Activated CD4-positive, alpha-beta memory T cell treated with anti-CD3 and anti-CD28 coated beads, Interleukin-2, amount 10 ng/mL, durations not matched to agents 7 days and 5 days (primary cell): Measurements from ENCODE around the gene MGST2. TPM values are rescaled to one million over a fixed set of nuclear protein-coding genes. Genes with fewer than 3 reads are reported as not detected.

Source experiments
- CTCF ChIA-PET: fragments of 350-600 bp; sonication (Branson Sonifier 250); formaldehyde crosslinking; loops from one replicate; lab custom pipeline; 2021; ENCODE audit warnings: antibody characterized with exemption, inconsistent platforms; lab: Charles Lee
- POLR2A ChIA-PET: fragments of 350-600 bp; sonication (Branson Sonifier 250); formaldehyde crosslinking; loops from one replicate; lab custom pipeline; 2021; ENCODE audit warnings: antibody characterized with exemption; lab: Charles Lee
- DNase-seq: peaks from one replicate; pipeline ENCODE4 v3.0.0-alpha.2; 2020
- H3K27ac Mint-ChIP-seq: one replicate; pipeline ENCODE4 v1.8.0; 2021; ENCODE audit warnings: mild to moderate bottlenecking, mixed read lengths
- H3K27me3 Mint-ChIP-seq: one replicate; pipeline ENCODE4 v1.8.0; 2021; ENCODE audit warnings: mixed read lengths
- H3K36me3 Mint-ChIP-seq: one replicate; pipeline ENCODE4 v1.8.0; 2021; ENCODE audit warnings: low read depth, mixed read lengths
- H3K4me1 Mint-ChIP-seq: one replicate; pipeline ENCODE4 v1.8.0; 2021; ENCODE audit warnings: mixed read lengths
- H3K4me3 Mint-ChIP-seq: one replicate; pipeline ENCODE4 v1.8.0; 2021; ENCODE audit warnings: mild to moderate bottlenecking, mixed read lengths
- H3K9me3 Mint-ChIP-seq: one replicate; pipeline ENCODE4 v1.8.0; 2021; ENCODE audit warnings: mixed read lengths
- total RNA-seq, 2 experiments: library from RNA; stranded (reverse); gene quantifications; one replicate each; pipeline ENCODE4 v1.2.3, GENCODE V29; 2021

Gene MGST2
- total RNA-seq, 2 experiments from 2014 or later, result 24.5 to 27.9 TPM

DNA sequence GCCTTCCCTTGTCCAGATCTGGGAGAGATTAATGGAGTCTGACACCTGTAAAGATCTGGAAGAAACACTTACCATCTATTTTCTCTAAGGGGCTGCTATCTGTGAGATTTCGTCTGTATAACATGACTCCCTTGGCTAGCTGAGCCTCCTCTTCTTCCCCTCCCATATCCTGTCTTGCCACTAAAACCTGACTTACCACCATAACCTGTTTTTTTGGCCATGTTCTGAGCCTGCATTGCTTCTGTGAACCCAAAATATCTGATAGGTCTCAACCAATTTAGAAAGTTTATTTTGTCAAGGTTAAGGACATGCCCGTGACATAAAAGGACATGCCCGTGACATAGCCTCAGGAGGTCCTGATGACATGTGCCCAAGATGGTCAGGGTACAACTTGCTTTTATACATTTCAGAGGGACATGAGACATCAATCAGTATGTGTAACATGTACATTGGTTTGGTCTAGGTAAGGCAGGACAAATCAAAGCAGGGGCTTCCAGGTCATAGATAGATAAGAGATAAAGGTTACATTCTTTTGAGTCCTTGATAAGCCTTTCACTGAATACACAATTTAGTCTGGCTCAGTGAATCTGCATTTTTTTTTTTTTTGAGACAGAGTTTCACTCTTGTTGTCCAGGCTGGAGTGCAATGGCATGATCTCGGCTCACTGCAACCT is 11.4 kb downstream of the MGST2 start:
- H3K36me3 Mint-ChIP-seq, result peaks cover 16% of the 10 kb centered on the region
- no peak overlapping the region for H3K4me3 Mint-ChIP-seq
- POLR2A ChIA-PET, result no interaction called here
- no peak overlapping the region for H3K27ac Mint-ChIP-seq
- H3K9me3 Mint-ChIP-seq, result no peaks in the 10 kb centered on the region
- H3K27me3 Mint-ChIP-seq, result no peaks in the 10 kb centered on the region
- peaks cover 8% of the 10 kb centered on the region for H3K4me1 Mint-ChIP-seq
- no peak for DNase-seq
- CTCF ChIA-PET, result interaction anchor here (1.7 kb wide), 1 partner anchor 21 kb away, joined by 4 read pairs; no protein-coding TSS in a partner anchor

DNA sequence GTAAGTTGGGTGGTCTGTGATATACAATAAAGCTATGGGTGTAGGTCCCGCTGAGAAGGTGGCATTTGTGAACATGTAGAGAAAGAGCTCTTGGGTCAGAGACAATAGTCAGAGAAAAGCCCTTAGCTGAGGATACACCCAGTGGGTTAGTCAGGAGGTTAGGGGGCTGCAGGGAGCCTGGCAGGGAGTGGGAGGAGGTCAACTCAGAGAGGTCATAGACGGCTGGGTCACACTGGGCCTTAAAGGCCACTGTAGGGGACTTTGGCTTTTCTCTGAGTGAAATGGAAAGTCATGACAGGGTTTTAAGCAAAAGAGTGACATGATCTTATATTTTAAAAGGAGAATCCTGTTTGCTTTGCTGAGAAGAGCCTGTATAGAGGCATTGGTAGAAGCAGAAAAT is 16.7 kb downstream of the MGST2 start:
- peaks cover 9% of the 10 kb centered on the region for H3K9me3 Mint-ChIP-seq
- no peak for DNase-seq
- H3K4me3 Mint-ChIP-seq, result no peak overlapping the region
- no peak overlapping the region for H3K27ac Mint-ChIP-seq
- POLR2A ChIA-PET, result interaction anchor here (1.2 kb wide), 1 partner anchor 16 kb away, joined by 4 read pairs; the partner anchor contains the start of gene MGST2
- H3K36me3 Mint-ChIP-seq, result peaks cover 41% of the 10 kb centered on the region
- H3K27me3 Mint-ChIP-seq, result no peaks in the 10 kb centered on the region
- H3K4me1 Mint-ChIP-seq, result peaks cover 20% of the 10 kb centered on the region
- CTCF ChIA-PET, result interaction anchor here (0.6 to 1.5 kb wide), 5 partner anchors 10 to 661 kb away, joined by 3 to 6 read pairs (median 3); no protein-coding TSS in a partner anchor

DNA sequence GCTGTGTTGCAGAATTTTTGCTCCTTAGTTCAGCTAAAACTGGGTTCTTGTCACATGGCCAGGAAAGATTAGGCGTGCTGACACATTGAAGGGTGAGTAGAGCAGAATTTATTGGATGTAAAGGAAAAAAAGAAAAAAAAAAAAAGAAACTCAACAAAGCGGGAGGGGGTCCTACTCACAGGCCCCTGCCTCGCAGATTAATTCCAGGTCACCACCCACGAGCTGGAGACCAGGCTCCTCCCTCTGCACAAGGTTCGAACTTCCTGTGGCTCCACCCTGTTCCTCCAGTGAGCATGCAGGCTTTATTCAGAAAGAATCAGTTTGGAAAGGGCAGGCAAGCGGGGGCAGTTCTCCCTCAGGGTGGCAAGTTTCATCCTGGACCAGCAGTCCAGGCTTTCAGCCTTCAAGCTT is 17.1 kb downstream of the MGST2 start:
- Mint-ChIP-seq H3K4me1 (peaks cover 20% of the 10 kb centered on the region), H3K27me3 (no peaks in the 10 kb centered on the region), H3K4me3 (no peak overlapping the region), H3K27ac (no peak overlapping the region), H3K9me3 (peaks cover 9% of the 10 kb centered on the region), H3K36me3 (peaks cover 41% of the 10 kb centered on the region)
- ChIA-PET CTCF (interaction anchor here (0.6 to 1.7 kb wide), 6 partner anchors 9 to 662 kb away, joined by 3 to 6 read pairs (median 3); no protein-coding TSS in a partner anchor), POLR2A (interaction anchor here (1.2 kb wide), 1 partner anchor 17 kb away, joined by 4 read pairs; the partner anchor contains the start of gene MGST2)
- DNase-seq, result no peak

DNA sequence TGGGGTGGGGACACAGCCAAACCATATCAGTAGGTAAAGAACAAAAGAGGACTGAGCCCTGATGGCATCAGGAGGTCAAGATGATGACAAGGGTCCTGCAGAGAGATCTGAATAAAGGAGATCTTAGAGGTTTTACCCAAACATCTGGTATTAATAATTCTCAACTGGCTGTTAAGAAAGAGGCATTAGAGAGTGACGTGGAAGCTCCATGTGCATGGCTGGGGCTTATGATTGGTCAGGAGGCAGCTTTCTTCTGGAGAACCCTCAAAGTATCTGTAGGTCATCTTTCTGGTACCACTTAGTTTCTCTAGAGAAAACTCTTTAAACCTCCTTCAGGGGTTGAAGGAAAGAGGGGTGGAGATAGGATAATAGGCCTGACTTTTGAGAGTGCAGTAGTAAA is 18.7 kb downstream of the MGST2 start:
- H3K27me3 Mint-ChIP-seq, result no peaks in the 10 kb centered on the region
- H3K9me3 Mint-ChIP-seq, result peaks cover 9% of the 10 kb centered on the region
- ChIA-PET POLR2A (interaction anchor here (1.9 kb wide), 1 partner anchor 27 kb away, joined by 5 read pairs; no protein-coding TSS in a partner anchor), CTCF (interaction anchor here (1.7 kb wide), 1 partner anchor 570 kb away, joined by 4 read pairs; no protein-coding TSS in a partner anchor)
- no peak overlapping the region for H3K27ac Mint-ChIP-seq
- H3K36me3 Mint-ChIP-seq, result peaks cover 30% of the 10 kb centered on the region
- no peak for DNase-seq
- H3K4me3 Mint-ChIP-seq, result no peak overlapping the region
- H3K4me1 Mint-ChIP-seq, result peaks cover 20% of the 10 kb centered on the region

DNA sequence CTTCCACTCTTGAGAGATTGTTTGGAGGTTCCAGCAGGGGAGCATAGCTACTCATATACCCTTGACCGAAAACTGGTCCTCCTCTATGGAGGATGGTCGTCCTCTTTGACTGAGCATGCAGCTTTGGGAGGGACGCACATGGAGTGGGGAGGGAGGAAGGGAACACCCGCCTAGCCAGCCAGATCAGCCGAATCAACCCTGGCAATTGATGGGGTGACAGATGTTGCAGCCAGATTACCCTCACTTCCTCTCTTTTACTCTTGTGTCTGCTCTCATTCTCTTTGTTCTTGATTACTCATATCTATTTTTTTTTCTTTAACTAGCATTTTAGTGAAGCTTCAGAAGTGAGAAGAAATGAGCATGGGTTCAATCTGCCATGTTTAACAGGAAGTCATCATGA is 19.6 kb downstream of the MGST2 start:
- H3K36me3 Mint-ChIP-seq, result peaks cover 25% of the 10 kb centered on the region
- no peak overlapping the region for H3K4me3 Mint-ChIP-seq

DNA sequence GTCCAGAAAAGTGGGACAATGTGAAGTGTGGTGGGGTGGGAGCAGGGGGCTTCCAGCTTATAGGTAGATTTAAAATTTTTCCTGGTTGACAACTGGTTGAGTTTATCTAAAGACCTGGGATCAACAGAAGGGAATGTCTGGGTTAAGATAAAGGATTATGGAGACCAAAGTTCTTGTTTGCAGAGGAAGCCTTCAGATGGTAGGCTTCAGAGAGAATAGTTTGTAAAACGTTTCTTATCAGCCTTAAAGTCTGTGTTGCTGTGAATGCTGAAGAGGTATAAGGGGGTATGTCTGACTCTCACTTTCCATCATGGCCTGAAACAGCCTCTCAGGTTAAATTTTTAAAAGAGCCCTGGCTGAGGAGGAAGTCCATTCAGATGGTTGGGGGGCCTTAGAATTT is 20.5 kb downstream of the MGST2 start:
- POLR2A ChIA-PET, result no interaction called here
- H3K4me3 Mint-ChIP-seq, result no peak overlapping the region
- DNase-seq, result no peak
- H3K9me3 Mint-ChIP-seq, result peaks cover 9% of the 10 kb centered on the region
- H3K27me3 Mint-ChIP-seq, result no peaks in the 10 kb centered on the region
- CTCF ChIA-PET, result no interaction called here
- peaks cover 25% of the 10 kb centered on the region for H3K36me3 Mint-ChIP-seq
- peaks cover 20% of the 10 kb centered on the region for H3K4me1 Mint-ChIP-seq
- H3K27ac Mint-ChIP-seq, result no peak overlapping the region

More for the DNA sequence above, 19.6 kb downstream of the MGST2 start:
- POLR2A ChIA-PET, result interaction anchor here (1.9 kb wide), 1 partner anchor 28 kb away, joined by 5 read pairs; no protein-coding TSS in a partner anchor
- CTCF ChIA-PET, result interaction anchor here (1.0 kb wide), 1 partner anchor 28 kb away, joined by 5 read pairs; no protein-coding TSS in a partner anchor
- no peak for DNase-seq
- Mint-ChIP-seq H3K4me1 (peaks cover 20% of the 10 kb centered on the region), H3K9me3 (peaks cover 9% of the 10 kb centered on the region), H3K27me3 (no peaks in the 10 kb centered on the region), H3K27ac (peak overlapping the region; percentile 48)

DNA sequence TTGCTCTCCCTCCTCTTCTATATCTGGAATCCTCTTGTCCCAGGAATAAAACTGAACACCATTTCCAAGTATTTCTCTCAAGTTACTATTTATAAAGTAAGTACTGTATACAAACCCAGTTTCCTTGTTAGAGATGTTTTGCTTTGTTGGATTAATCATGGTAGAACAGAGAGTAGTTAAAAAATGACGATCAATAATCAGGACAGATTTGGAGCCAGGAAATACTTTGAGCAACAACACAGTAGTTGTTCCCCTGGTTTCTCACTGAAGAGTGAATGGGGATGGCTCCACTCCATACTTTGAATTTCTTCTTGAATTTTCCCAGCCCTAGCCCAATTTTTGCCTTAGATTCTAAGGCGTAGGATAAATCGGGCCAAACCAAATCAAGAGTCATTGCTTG is 21.4 kb downstream of the MGST2 start:
- peaks cover 20% of the 10 kb centered on the region for H3K4me1 Mint-ChIP-seq
- H3K27ac Mint-ChIP-seq, result no peak overlapping the region
- peaks cover 25% of the 10 kb centered on the region for H3K36me3 Mint-ChIP-seq
- CTCF ChIA-PET, result no interaction called here
- H3K9me3 Mint-ChIP-seq, result peaks cover 9% of the 10 kb centered on the region
- no peak for DNase-seq
- H3K4me3 Mint-ChIP-seq, result no peak overlapping the region
- H3K27me3 Mint-ChIP-seq, result no peaks in the 10 kb centered on the region
- POLR2A ChIA-PET, result no interaction called here

DNA sequence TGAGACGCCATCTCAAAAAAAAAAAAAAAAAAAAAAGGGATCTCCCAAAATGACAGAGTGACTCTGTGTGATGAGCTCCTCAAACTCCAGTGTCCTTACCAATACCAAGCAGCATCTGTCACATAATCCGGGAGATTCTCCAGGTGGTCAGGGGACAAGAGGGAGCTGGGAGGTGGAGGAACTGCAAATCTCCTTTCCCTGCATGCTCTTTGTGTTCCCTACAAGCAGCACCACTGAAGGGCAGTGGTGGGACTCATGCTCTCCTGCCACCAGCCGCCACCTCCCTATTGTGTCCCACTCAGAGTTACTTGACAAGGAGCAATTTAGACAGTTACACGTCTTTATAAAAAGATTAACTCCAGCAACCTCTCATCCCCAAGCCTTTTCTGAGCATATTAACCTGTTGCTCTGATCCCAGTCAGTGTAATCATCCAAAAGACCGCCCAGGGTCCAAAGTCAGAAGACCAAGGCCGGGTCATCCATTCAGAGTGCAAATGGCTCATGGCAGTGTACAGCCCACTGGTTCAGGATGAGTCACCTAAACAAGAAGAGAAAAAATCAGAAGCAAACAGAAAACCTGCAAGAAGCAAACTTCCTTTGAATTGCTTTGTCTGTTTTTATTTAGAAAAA is 23.6 kb downstream of the MGST2 start:
- Mint-ChIP-seq H3K4me1 (peaks cover 6% of the 10 kb centered on the region), H3K36me3 (peaks cover 15% of the 10 kb centered on the region), H3K27ac (no peak overlapping the region), H3K4me3 (no peak overlapping the region), H3K27me3 (no peaks in the 10 kb centered on the region), H3K9me3 (peaks cover 3% of the 10 kb centered on the region)
- ChIA-PET POLR2A (no interaction called here), CTCF (no interaction called here)
- no peak for DNase-seq

DNA sequence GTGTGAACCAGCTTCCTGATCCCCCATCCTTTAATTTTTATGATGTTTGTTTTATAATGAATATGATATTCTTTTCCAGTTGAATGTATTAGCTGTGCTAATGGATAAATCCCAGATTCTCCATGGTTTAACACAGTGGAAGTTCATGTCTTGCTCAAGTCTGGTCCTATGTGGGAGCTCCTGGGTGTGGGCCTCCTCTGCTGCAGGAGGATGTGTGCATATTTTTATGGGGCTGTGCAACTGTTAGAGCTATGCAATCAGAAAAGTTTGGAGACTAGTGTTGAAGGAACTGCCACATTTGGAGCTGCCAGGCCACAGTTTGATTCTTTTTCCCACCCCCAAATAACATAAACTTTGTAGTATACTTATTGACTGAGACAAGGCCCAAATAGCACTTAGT is 24.8 kb downstream of the MGST2 start:
- Mint-ChIP-seq H3K27ac (no peak overlapping the region), H3K4me1 (peaks cover under 1% of the 10 kb centered on the region), H3K4me3 (no peak overlapping the region), H3K36me3 (peaks cover 3% of the 10 kb centered on the region), H3K9me3 (no peaks in the 10 kb centered on the region), H3K27me3 (no peaks in the 10 kb centered on the region)
- ChIA-PET POLR2A (no interaction called here), CTCF (interaction anchor here (0.8 to 1.6 kb wide), 2 partner anchors 33 to 38 kb away, joined by 3 read pairs; no protein-coding TSS in a partner anchor)
- DNase-seq, result no peak

DNA sequence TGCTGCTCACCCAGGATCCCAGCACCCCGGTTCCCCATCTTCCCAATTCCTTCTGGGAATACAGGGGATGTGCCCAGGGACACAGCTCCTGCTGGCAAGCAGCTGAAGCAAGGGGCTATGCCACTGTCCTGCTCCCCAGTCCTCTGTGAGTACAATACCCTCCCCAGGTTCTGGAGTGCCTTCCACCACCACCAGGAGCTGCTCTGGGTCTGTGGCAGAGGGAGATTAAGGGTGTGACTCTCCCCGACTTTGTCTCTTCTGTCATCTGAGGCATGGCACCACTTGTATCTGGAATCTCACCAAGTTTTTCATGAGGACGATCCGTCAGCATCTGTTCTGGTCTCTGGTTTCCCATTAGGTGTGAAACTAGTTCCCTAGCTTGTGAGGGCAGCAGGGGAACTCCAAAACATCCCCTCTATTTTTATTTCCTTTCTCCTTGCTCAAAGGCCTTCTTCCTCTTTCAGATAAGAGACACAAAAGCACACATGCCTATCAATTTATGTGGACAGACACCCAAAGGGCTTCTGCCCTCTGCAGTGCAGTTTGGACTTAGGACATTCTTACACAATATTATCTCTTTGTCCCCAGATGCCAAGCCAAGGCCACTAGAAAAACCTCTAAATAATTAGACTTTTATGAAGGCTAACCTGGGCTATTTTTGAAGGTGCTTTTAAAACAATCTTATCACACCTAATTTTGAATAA is 26.8 kb downstream of the MGST2 start:
- POLR2A ChIA-PET, result no interaction called here
- Mint-ChIP-seq H3K27ac (no peak overlapping the region), H3K4me1 (no peaks in the 10 kb centered on the region), H3K4me3 (no peak overlapping the region), H3K9me3 (no peaks in the 10 kb centered on the region), H3K27me3 (no peaks in the 10 kb centered on the region), H3K36me3 (no peaks in the 10 kb centered on the region)
- CTCF ChIA-PET, result interaction anchor here (1.0 to 1.3 kb wide), 2 partner anchors 10 to 13 kb away, joined by 3 read pairs; no protein-coding TSS in a partner anchor
- no peak for DNase-seq

DNA sequence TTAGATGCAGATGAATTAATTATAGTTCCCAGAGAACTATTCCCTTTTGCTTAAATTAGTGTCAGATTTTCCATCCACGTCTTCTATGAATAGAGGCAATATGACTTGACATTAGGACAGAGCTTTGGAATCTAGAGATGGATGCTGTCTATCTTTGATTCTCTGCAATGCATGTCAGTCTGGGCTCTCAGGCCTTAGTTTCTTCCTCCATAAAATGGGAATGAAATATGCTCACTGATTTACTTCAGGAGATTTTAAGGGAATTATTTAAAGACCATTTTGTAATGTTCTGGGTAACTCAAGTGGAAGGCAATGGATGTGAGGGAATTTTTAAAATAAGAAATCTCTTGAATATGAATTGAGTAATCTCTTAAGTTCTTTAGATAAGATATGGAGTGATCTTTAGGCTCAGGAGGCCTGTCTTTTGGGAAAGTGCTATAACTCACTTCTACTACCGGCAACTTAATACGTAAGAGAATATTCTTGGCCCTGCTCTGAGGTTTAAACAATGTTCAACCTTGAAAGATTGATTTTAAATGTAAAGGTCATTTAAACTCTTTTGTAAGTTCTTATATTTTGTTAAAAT is 29.0 kb downstream of the MGST2 start:
- Mint-ChIP-seq H3K27ac (no peak overlapping the region), H3K36me3 (peaks cover 2% of the 10 kb centered on the region), H3K27me3 (no peaks in the 10 kb centered on the region), H3K9me3 (no peaks in the 10 kb centered on the region), H3K4me1 (no peaks in the 10 kb centered on the region), H3K4me3 (no peak overlapping the region)
- POLR2A ChIA-PET, result no interaction called here
- CTCF ChIA-PET, result no interaction called here
- no peak for DNase-seq

DNA sequence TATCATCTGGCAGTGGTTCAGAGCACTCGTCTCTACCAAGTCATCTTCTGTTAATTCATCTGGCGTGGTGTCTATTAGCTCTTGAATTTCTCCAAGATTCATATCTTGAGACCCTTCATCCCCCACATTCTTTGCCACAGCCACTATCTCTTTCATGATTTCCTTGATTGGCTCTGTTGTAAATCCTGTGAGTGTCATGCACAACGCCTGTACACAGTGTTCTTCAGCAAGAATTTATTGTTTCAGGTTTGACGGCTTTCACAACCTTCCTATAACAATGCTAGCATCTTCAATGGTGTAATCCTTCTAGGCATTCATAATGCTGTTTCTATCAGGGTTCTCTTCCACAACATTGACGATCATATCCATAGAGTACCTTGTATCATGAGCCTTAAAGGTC is 30.9 kb downstream of the MGST2 start:
- peaks cover 5% of the 10 kb centered on the region for H3K4me1 Mint-ChIP-seq
- POLR2A ChIA-PET, result no interaction called here
- CTCF ChIA-PET, result interaction anchor here (0.6 kb wide), 1 partner anchor 1104 kb away, joined by 3 read pairs; no protein-coding TSS in a partner anchor

More for the DNA sequence above, 30.9 kb downstream of the MGST2 start:
- Mint-ChIP-seq H3K27ac (no peak overlapping the region), H3K4me3 (no peak overlapping the region), H3K36me3 (peaks cover 2% of the 10 kb centered on the region), H3K27me3 (no peaks in the 10 kb centered on the region), H3K9me3 (no peaks in the 10 kb centered on the region)
- no peak for DNase-seq
